Naive thymus-derived CD4-positive, alpha-beta T cell (primary cell): Measurements from ENCODE around the gene CPE. TPM values are rescaled to one million over a fixed set of nuclear protein-coding genes. Genes with fewer than 3 reads are reported as not detected.

Source experiments
- ATAC-seq: fragments of 150-1000 bp; cut with Tn5 transposase; 2 replicates; pipeline ENCODE4 v1.10.0; 2021; ENCODE audit warnings: mild to moderate bottlenecking, moderate library complexity
- CTCF ChIA-PET: fragments of 350-600 bp; sonication (Branson Sonifier 250); formaldehyde crosslinking; loops from one replicate; lab custom pipeline; 2021; ENCODE audit warnings: antibody characterized with exemption; lab: Charles Lee
- POLR2A ChIA-PET: fragments of 350-600 bp; sonication (Branson Sonifier 250); formaldehyde crosslinking; loops from one replicate; lab custom pipeline; 2021; ENCODE audit warnings: antibody characterized with exemption, inconsistent platforms; lab: Charles Lee
- DNase-seq, 9 donors: peaks; one replicate each; pipeline versions ENCODE4 v3.0.0 to v3.0.0-alpha.2; 2020 to 2022; ENCODE audit warnings: mixed read lengths in 1 of 9
- H3K27ac ChIP-seq: one replicate; pipeline ENCODE4 v1.7.0; 2013; ENCODE audit warnings: mild to moderate bottlenecking, low read depth, low read length, moderate library complexity
- H3K27me3 ChIP-seq, 2 donors: one replicate each; pipeline ENCODE4 v1.7.0; 2013; ENCODE audit warnings: low read length in 2 of 2, mild to moderate bottlenecking in 2 of 2, moderate library complexity in 2 of 2; ENCODE audit not compliant: control insufficient read depth in 2 of 2, insufficient read depth in 2 of 2
- H3K36me3 ChIP-seq, 3 experiments: 1 replicate in 2 of 3; 2 replicates in 1 of 3; pipeline ENCODE4 v1.7.0; 2013; ENCODE audit warnings: low read length in 3 of 3, mild to moderate bottlenecking in 3 of 3, moderate library complexity in 1 of 3; ENCODE audit not compliant: insufficient read depth in 3 of 3, control insufficient read depth in 2 of 3
- H3K4me1 ChIP-seq, 2 donors: one replicate each; pipeline ENCODE4 v1.7.0; 2013; ENCODE audit warnings: low read length in 2 of 2, mild to moderate bottlenecking in 2 of 2, moderate library complexity in 1 of 2; ENCODE audit not compliant: control insufficient read depth in 2 of 2, insufficient read depth in 2 of 2
- H3K4me3 ChIP-seq: 2 replicates; pipeline ENCODE4 v1.7.0; 2013; ENCODE audit warnings: mild to moderate bottlenecking, low read length
- H3K9me3 ChIP-seq, 3 experiments: 1 replicate in 2 of 3; 2 replicates in 1 of 3; pipeline ENCODE4 v1.7.0; 2013; ENCODE audit warnings: low read length in 3 of 3; ENCODE audit not compliant: control insufficient read depth in 2 of 3
- H3K27ac Mint-ChIP-seq, 9 donors: one replicate each; pipeline ENCODE4 v1.8.0; 2020 to 2022; ENCODE audit warnings: mixed read lengths in 9 of 9, mild to moderate bottlenecking in 8 of 9, moderate library complexity in 5 of 9, inconsistent platforms in 2 of 9
- H3K27me3 Mint-ChIP-seq, 5 donors: one replicate each; pipeline ENCODE4 v1.8.0; 2021 to 2022; ENCODE audit warnings: mixed read lengths in 5 of 5, mild to moderate bottlenecking in 1 of 5
- H3K36me3 Mint-ChIP-seq, 5 donors: one replicate each; pipeline ENCODE4 v1.8.0; 2020 to 2022; ENCODE audit warnings: mixed read lengths in 5 of 5, mild to moderate bottlenecking in 3 of 5, inconsistent platforms in 1 of 5
- H3K4me1 Mint-ChIP-seq, 7 donors: one replicate each; pipeline ENCODE4 v1.8.0; 2020 to 2022; ENCODE audit warnings: mixed read lengths in 7 of 7, mild to moderate bottlenecking in 3 of 7, inconsistent platforms in 1 of 7
- H3K4me3 Mint-ChIP-seq, 10 donors: one replicate each; pipeline ENCODE4 v1.8.0; 2020 to 2022; ENCODE audit warnings: mild to moderate bottlenecking in 10 of 10, mixed read lengths in 10 of 10, moderate library complexity in 6 of 10, inconsistent platforms in 2 of 10
- H3K9me3 Mint-ChIP-seq, 11 donors: one replicate each; pipeline ENCODE4 v1.8.0; 2020 to 2022; ENCODE audit warnings: mixed read lengths in 11 of 11, mild to moderate bottlenecking in 4 of 11, inconsistent platforms in 1 of 11, moderate library complexity in 1 of 11
- intact Hi-C, 2 donors: fragments of 100-400 bp; cut with micrococcal nuclease; formaldehyde crosslinking; loops; one replicate each; pipeline ENCODE4 v1.15.1; 2023
- polyA plus RNA-seq, 2 donors: library from polyadenylated mRNA; unstranded; fragments of 300-500 nt; fragmentation: Illumina TruSeq; gene quantifications; one replicate each; pipeline ENCODE4 v1.2.3, GENCODE V29; 2021
- total RNA-seq, 6 experiments: library from RNA in 5 of 6; stranded (reverse) in 5 of 6; gene quantifications; 1 replicate in 5 of 6; 2 replicates in 1 of 6; pipeline ENCODE4 v1.2.3 and lab custom pipeline; 2021 to 2026

Gene CPE
- total and polyA plus RNA-seq, 7 experiments from 2014 or later: 0.09 to 0.10 TPM; not detected in 5

GRCh38 chr4:165472943-165473676 is 94.3 kb downstream of the CPE start:
- CTCF ChIA-PET: no interaction called here
- no peaks in the 10 kb centered on the region for H3K4me1 Mint-ChIP-seq
- no peak overlapping the region for H3K4me3 ChIP-seq

GRCh38 chr4:165474784-165475705 is 96.2 kb downstream of the CPE start:
- Histone ChIP-seq H3K36me3 (no peaks in the 10 kb centered on the region), H3K27me3 (no peaks in the 10 kb centered on the region), H3K9me3 (peaks cover 0 to 8% (median 0%) of the 10 kb centered on the region in 3 experiments), H3K27ac (no peak overlapping the region), H3K4me1 (no peaks in the 10 kb centered on the region), H3K4me3 (no peak overlapping the region)
- H3K9me3 Mint-ChIP-seq: peaks cover 0 to 41% (median 8%) of the 10 kb centered on the region in 11 donors
- H3K4me1 Mint-ChIP-seq: no peaks in the 10 kb centered on the region
- peaks cover 0 to 6% (median 0%) of the 10 kb centered on the region in 5 donors for H3K36me3 Mint-ChIP-seq
- no peak overlapping the region for H3K4me3 Mint-ChIP-seq
- ATAC-seq (no peak), DNase-seq (no peak)
- ChIA-PET CTCF (no interaction called here), POLR2A (no interaction called here)
- intact Hi-C loops: no loop called here
- no peak overlapping the region for H3K27ac Mint-ChIP-seq
- peaks cover 3 to 36% (median 17%) of the 10 kb centered on the region in 5 donors for H3K27me3 Mint-ChIP-seq

More at GRCh38 chr4:165472943-165473676, 94.3 kb downstream of the CPE start:
- DNase-seq: no peak
- ATAC-seq: no peak
- Histone ChIP-seq H3K27me3 (no peaks in the 10 kb centered on the region), H3K36me3 (no peaks in the 10 kb centered on the region), H3K9me3 (peaks cover 0 to 8% (median 0%) of the 10 kb centered on the region in 3 experiments), H3K27ac (no peak overlapping the region), H3K4me1 (no peaks in the 10 kb centered on the region)
- Mint-ChIP-seq H3K4me3 (no peak overlapping the region), H3K36me3 (peaks cover 0 to 6% (median 0%) of the 10 kb centered on the region in 5 donors), H3K27ac (no peak overlapping the region), H3K27me3 (peaks cover 0 to 36% (median 12%) of the 10 kb centered on the region in 5 donors), H3K9me3 (peaks cover 0 to 41% (median 8%) of the 10 kb centered on the region in 11 donors)
- intact Hi-C loops: no loop called here
- POLR2A ChIA-PET: no interaction called here

- Mint-ChIP-seq H3K4me3 (no peak overlapping the region), H3K36me3 (peaks cover 0 to 6% (median 0%) of the 10 kb centered on the region in 5 donors), H3K4me1 (no peaks in the 10 kb centered on the region), H3K9me3 (peaks cover 0 to 38% (median 8%) of the 10 kb centered on the region in 11 donors), H3K27ac (no peak overlapping the region), H3K27me3 (peaks cover 3 to 30% (median 17%) of the 10 kb centered on the region in 5 donors)
- H3K36me3 ChIP-seq: no peaks in the 10 kb centered on the region
- DNase-seq (no peak), ATAC-seq (no peak)
- H3K27ac ChIP-seq: no peak overlapping the region
- H3K27me3 ChIP-seq: no peaks in the 10 kb centered on the region
- H3K4me1 ChIP-seq: no peaks in the 10 kb centered on the region
- ChIA-PET POLR2A (no interaction called here), CTCF (no interaction called here)
- intact Hi-C loops: no loop called here
- H3K9me3 ChIP-seq: peaks cover 0 to 8% (median 0%) of the 10 kb centered on the region in 3 experiments
- H3K4me3 ChIP-seq: no peak overlapping the region
These were observed 96.9 kb downstream of the CPE start for GRCh38 chr4:165475706-165476070.

DNA sequence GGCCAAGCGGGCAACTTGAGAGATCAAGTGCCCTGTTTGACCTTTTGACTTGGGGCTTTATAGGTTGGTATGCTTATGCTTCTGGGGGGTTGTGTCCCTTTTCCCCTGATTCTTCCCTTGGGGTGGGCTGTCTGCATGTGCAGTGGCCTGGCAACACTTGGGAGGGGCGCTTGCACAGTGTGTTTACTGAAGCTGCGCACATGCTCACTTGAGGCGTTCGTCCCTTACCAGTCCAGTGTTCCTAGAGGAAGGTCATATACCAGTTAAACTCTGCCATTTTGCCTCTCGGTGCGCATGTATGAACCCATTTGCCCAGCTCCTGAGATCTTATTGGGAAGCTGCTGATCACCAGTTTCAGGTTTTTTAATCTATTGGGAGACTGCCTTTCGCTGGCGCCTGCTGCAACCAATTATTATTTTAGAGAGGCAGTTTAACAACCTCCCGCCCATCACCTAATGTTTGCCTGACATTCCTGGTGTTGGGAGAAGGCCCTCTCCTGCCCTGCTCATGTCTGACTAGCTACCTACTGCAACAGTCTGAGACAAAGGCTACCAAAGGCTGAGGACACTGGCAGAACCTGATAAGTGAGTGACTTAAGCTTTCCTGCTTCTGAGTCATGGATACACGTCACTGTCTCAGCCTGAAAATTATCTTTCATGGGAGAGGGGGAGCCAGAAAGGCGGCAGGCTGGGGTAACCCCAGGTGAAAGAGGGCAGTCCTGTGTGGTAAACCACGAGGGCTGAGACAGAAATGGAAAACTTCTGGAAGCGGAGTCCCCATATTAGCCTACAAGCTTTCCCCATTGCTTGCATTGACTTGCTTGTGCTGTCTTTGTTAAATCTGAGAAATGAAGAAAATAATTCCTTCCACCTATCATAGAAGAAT is 97.6 kb downstream of the CPE start:
- no peaks in the 10 kb centered on the region for H3K27me3 ChIP-seq
- peaks cover 0 to 8% (median 0%) of the 10 kb centered on the region in 3 experiments for H3K9me3 ChIP-seq
- ATAC-seq: no peak
- DNase-seq: no peak
- Mint-ChIP-seq H3K4me3 (no peak overlapping the region), H3K4me1 (no peaks in the 10 kb centered on the region), H3K36me3 (peaks cover 0 to 6% (median 0%) of the 10 kb centered on the region in 5 donors), H3K27ac (no peak overlapping the region), H3K9me3 (peaks cover 0 to 32% (median 8%) of the 10 kb centered on the region in 11 donors), H3K27me3 (peaks cover 4 to 28% (median 17%) of the 10 kb centered on the region in 5 donors)
- no peak overlapping the region for H3K27ac ChIP-seq
- POLR2A ChIA-PET: no interaction called here
- CTCF ChIA-PET: no interaction called here
- intact Hi-C loops: no loop called here
- no peak overlapping the region for H3K4me3 ChIP-seq
- H3K4me1 ChIP-seq: no peaks in the 10 kb centered on the region
- no peaks in the 10 kb centered on the region for H3K36me3 ChIP-seq

- H3K4me1 ChIP-seq: no peaks in the 10 kb centered on the region
- Mint-ChIP-seq H3K4me1 (no peaks in the 10 kb centered on the region), H3K27ac (no peak overlapping the region), H3K9me3 (peaks cover 0 to 18% (median 8%) of the 10 kb centered on the region in 11 donors), H3K36me3 (peaks cover 0 to 6% (median 0%) of the 10 kb centered on the region in 5 donors), H3K27me3 (peaks cover 7 to 35% (median 17%) of the 10 kb centered on the region in 5 donors), H3K4me3 (no peak overlapping the region)
- intact Hi-C loops: no loop called here
- no peaks in the 10 kb centered on the region for H3K27me3 ChIP-seq
- peaks cover 0 to 6% (median 0%) of the 10 kb centered on the region in 3 experiments for H3K9me3 ChIP-seq
- ChIA-PET CTCF (interaction anchor here (0.6 kb wide), 1 partner anchor 1910 kb away, joined by 4 read pairs; no protein-coding TSS in a partner anchor), POLR2A (no interaction called here)
- DNase-seq: no peak
- no peaks in the 10 kb centered on the region for H3K36me3 ChIP-seq
- ATAC-seq: no peak
- no peak overlapping the region for H3K27ac ChIP-seq
- H3K4me3 ChIP-seq: no peak overlapping the region
These were observed 99.0 kb downstream of the CPE start for GRCh38 chr4:165477799-165478198.

GRCh38 chr4:165478260-165478659 is 99.5 kb downstream of the CPE start:
- H3K9me3 ChIP-seq: peaks cover 0 to 4% (median 0%) of the 10 kb centered on the region in 3 experiments
- H3K36me3 ChIP-seq: no peaks in the 10 kb centered on the region
- DNase-seq: no peak
- H3K4me1 ChIP-seq: no peaks in the 10 kb centered on the region
- intact Hi-C loops: no loop called here
- POLR2A ChIA-PET: no interaction called here
- no peak for ATAC-seq
- peaks cover 0 to 14% (median 5%) of the 10 kb centered on the region in 11 donors for H3K9me3 Mint-ChIP-seq
- no peak overlapping the region for H3K27ac ChIP-seq
- CTCF ChIA-PET: interaction anchor here (0.6 kb wide), 1 partner anchor 1910 kb away, joined by 4 read pairs; no protein-coding TSS in a partner anchor
- H3K27ac Mint-ChIP-seq: no peak overlapping the region
- H3K4me3 ChIP-seq: no peak overlapping the region
- no peak overlapping the region for H3K4me3 Mint-ChIP-seq
- H3K27me3 Mint-ChIP-seq: peaks cover 7 to 32% (median 15%) of the 10 kb centered on the region in 5 donors
- peaks cover 0 to 3% (median 0%) of the 10 kb centered on the region in 5 donors for H3K36me3 Mint-ChIP-seq
- no peaks in the 10 kb centered on the region for H3K4me1 Mint-ChIP-seq
- H3K27me3 ChIP-seq: no peaks in the 10 kb centered on the region
